WTC11 (cell line): ENCODE results near the gene CTDSPL. TPM values are rescaled to one million over a fixed set of nuclear protein-coding genes. Genes with fewer than 3 reads are reported as not detected.

ENCODE experiments used
- ATAC-seq: fragments of 200-7000 bp; cut with Tn5 transposase; 2 replicates; pipeline ENCODE4 v1.10.0; 2021; ENCODE audit warnings: mild to moderate bottlenecking, moderate library complexity
- CTCF ChIA-PET: fragments of 300-600 bp; sonication (Branson Sonifier 250); formaldehyde crosslinking; loops from one replicate; lab custom pipeline; 2021; ENCODE audit warnings: antibody characterized with exemption; lab: Charles Lee
- POLR2A ChIA-PET: fragments of 350-600 bp; sonication (Branson Sonifier 250); formaldehyde crosslinking; loops from one replicate; lab custom pipeline; 2021; ENCODE audit warnings: antibody characterized with exemption; lab: Charles Lee
- DNase-seq: peaks from one replicate; pipeline ENCODE4 v3.0.0; 2021; ENCODE audit warnings: low spot score
- H3K27ac Mint-ChIP-seq: 2 replicates; pipeline ENCODE4 v1.8.0; 2021; ENCODE audit warnings: mixed read lengths
- H3K27me3 Mint-ChIP-seq: 2 replicates; pipeline ENCODE4 v1.8.0; 2021; ENCODE audit warnings: low read depth, mild to moderate bottlenecking, moderate library complexity, mixed read lengths
- H3K36me3 Mint-ChIP-seq: 2 replicates; pipeline ENCODE4 v1.8.0; 2021; ENCODE audit warnings: mixed read lengths
- H3K4me1 Mint-ChIP-seq: 2 replicates; pipeline ENCODE4 v1.8.0; 2022; ENCODE audit warnings: mixed read lengths
- H3K4me3 Mint-ChIP-seq: 2 replicates; pipeline ENCODE4 v1.8.0; 2021; ENCODE audit warnings: mild to moderate bottlenecking, moderate library complexity, mixed read lengths
- H3K9me3 Mint-ChIP-seq: 2 replicates; pipeline ENCODE4 v1.8.0; 2021; ENCODE audit warnings: mixed read lengths
- FOXP1 ChIP-seq: sonication (generic); formaldehyde crosslinking; IDR thresholded peaks from 2 replicates; pipeline ENCODE4 v1.8.0; 2022; ENCODE audit warnings: missing genetic modification reagents, mild to moderate bottlenecking, moderate library complexity, borderline replicate concordance
- IRF2 ChIP-seq: sonication (generic); formaldehyde crosslinking; IDR thresholded peaks from 2 replicates; pipeline ENCODE4 v1.8.0; 2022; ENCODE audit warnings: low read depth, missing genetic modification reagents, borderline replicate concordance
- JUN ChIP-seq: sonication (generic); formaldehyde crosslinking; IDR thresholded peaks from 2 replicates; pipeline ENCODE4 v1.8.0; 2023; ENCODE audit warnings: mild to moderate bottlenecking, missing genetic modification reagents
- KAT7 ChIP-seq: sonication (generic); formaldehyde crosslinking; IDR thresholded peaks from 2 replicates; pipeline ENCODE4 v1.8.1; 2023; ENCODE audit warnings: missing genetic modification reagents, mild to moderate bottlenecking, borderline replicate concordance
- MXD4 ChIP-seq: fragments of 250-450 bp; sonication (Bioruptor Pico); IDR thresholded peaks from 2 replicates; pipeline ENCODE4 v1.8.0; 2021; ENCODE audit warnings: mild to moderate bottlenecking, moderate library complexity, borderline replicate concordance
- MYBL2 ChIP-seq: sonication (generic); formaldehyde crosslinking; IDR thresholded peaks from 2 replicates; pipeline ENCODE4 v1.8.1; 2023; ENCODE audit warnings: mild to moderate bottlenecking, moderate library complexity, missing genetic modification reagents
- RORB ChIP-seq: fragments of 250-450 bp; sonication (Bioruptor Pico); IDR thresholded peaks from 2 replicates; pipeline ENCODE4 v1.9.0; 2021; ENCODE audit warnings: mild to moderate bottlenecking
- ZNF423 ChIP-seq: fragments of 250-450 bp; sonication (Bioruptor Pico); IDR thresholded peaks from 2 replicates; pipeline ENCODE4 v2.1.2; 2022; ENCODE audit warnings: mild to moderate bottlenecking, moderate library complexity
- total RNA-seq: library from RNA; stranded (reverse); gene quantifications from 3 replicates; pipeline ENCODE4 v1.2.3, GENCODE V29; 2021
- TF ChIP-seq, protein P1 (sequence below): sonication (generic); formaldehyde crosslinking; IDR thresholded peaks from 2 replicates; pipeline ENCODE4 v1.8.1; 2023; ENCODE audit warnings: mild to moderate bottlenecking, missing genetic modification reagents, borderline replicate concordance
- TF ChIP-seq, protein P2 (sequence below): sonication (generic); formaldehyde crosslinking; IDR thresholded peaks from 2 replicates; pipeline ENCODE4 v1.8.1; 2022; ENCODE audit warnings: mild to moderate bottlenecking, missing genetic modification reagents, moderate library complexity, borderline replicate concordance
- TF ChIP-seq, protein P3 (sequence below): fragments of 250-450 bp; sonication (Bioruptor Pico); IDR thresholded peaks from 2 replicates; pipeline ENCODE4 v2.1.2; 2022; ENCODE audit warnings: mild to moderate bottlenecking, moderate library complexity
- TF ChIP-seq, protein P4 (sequence below): sonication (generic); formaldehyde crosslinking; IDR thresholded peaks from 2 replicates; pipeline ENCODE4 v1.8.0; 2022; ENCODE audit warnings: missing genetic modification reagents
- TF ChIP-seq, protein P5 (sequence below): fragments of 250-450 bp; sonication (Bioruptor Pico); conservative IDR thresholded peaks from 2 replicates; pipeline ENCODE4 v1.9.0; 2021; ENCODE audit warnings: mild to moderate bottlenecking
- TF ChIP-seq, protein P6 (sequence below): sonication (generic); formaldehyde crosslinking; IDR thresholded peaks from 2 replicates; pipeline ENCODE4 v1.8.0; 2022; ENCODE audit warnings: mild to moderate bottlenecking, missing genetic modification reagents

CTDSPL gene
- total RNA-seq, 1 experiment from 2014 or later, result 41.2 TPM

DNA sequence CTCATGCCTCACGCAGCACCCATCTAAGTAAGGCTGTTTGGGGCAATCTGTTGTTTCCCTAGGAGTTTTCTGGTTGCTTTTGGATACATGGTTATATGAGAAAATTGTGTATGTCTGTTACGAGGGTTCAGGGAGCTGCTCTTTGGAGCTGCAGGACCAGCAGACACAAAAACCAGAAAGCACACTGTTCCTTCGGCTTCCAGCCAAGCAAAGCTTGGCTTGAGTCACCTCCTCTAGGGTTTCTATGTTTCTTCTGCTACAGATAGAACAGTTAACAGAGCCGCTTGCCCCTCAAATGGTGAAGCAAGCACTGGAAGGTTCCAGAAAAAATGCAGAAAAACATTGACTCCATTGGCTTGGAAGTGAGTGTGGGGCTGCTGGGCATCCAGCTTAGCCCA, 49.2 kb upstream of the CTDSPL start (continued):
- TF ChIP-seq, protein P1, sequence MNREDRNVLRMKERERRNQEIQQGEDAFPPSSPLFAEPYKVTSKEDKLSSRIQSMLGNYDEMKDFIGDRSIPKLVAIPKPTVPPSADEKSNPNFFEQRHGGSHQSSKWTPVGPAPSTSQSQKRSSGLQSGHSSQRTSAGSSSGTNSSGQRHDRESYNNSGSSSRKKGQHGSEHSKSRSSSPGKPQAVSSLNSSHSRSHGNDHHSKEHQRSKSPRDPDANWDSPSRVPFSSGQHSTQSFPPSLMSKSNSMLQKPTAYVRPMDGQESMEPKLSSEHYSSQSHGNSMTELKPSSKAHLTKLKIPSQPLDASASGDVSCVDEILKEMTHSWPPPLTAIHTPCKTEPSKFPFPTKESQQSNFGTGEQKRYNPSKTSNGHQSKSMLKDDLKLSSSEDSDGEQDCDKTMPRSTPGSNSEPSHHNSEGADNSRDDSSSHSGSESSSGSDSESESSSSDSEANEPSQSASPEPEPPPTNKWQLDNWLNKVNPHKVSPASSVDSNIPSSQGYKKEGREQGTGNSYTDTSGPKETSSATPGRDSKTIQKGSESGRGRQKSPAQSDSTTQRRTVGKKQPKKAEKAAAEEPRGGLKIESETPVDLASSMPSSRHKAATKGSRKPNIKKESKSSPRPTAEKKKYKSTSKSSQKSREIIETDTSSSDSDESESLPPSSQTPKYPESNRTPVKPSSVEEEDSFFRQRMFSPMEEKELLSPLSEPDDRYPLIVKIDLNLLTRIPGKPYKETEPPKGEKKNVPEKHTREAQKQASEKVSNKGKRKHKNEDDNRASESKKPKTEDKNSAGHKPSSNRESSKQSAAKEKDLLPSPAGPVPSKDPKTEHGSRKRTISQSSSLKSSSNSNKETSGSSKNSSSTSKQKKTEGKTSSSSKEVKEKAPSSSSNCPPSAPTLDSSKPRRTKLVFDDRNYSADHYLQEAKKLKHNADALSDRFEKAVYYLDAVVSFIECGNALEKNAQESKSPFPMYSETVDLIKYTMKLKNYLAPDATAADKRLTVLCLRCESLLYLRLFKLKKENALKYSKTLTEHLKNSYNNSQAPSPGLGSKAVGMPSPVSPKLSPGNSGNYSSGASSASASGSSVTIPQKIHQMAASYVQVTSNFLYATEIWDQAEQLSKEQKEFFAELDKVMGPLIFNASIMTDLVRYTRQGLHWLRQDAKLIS (CRISPR knock-in tag), result no peak

DNA sequence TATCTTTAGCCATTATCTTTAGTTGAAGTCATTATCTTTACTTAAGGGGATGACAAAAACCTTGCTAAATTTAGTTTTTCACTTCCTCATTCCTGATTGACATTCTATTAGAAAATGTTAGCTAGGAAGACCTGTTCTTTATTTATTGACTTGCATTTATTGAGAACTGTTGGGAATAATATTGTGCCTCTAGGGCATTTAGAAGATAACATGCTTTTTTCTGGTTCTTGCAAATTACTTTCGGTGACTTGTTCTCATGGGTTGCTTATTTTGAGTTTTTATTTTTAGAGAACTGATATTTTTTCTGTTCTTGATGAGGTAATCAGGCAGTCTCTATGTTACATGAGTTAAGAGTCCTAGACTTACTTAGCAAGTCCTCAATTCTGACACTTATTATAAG, 48.3 kb upstream of the CTDSPL start:
- ChIA-PET CTCF (interaction anchor here (0.6 to 0.8 kb wide), 2 partner anchors 161 to 382 kb away, joined by 3 read pairs; no protein-coding TSS in a partner anchor), POLR2A (no interaction called here)
- no peaks in the 10 kb centered on the region for H3K9me3 Mint-ChIP-seq
- no peaks in the 10 kb centered on the region for H3K27me3 Mint-ChIP-seq
- no peak overlapping the region for H3K27ac Mint-ChIP-seq
- ATAC-seq (no peak), DNase-seq (no peak)
- no peaks in the 10 kb centered on the region for H3K36me3 Mint-ChIP-seq
- no peak overlapping the region for H3K4me3 Mint-ChIP-seq
- TF ChIP-seq MYBL2 (CRISPR knock-in tag) (no peak), KAT7 (CRISPR knock-in tag) (no peak), MXD4 (CRISPR knock-in tag) (no peak), FOXP1 (CRISPR knock-in tag) (no peak), IRF2 (CRISPR knock-in tag) (no peak), ZNF423 (CRISPR knock-in tag) (no peak), RORB (CRISPR knock-in tag) (no peak), JUN (CRISPR knock-in tag) (no peak)
- TF ChIP-seq, protein P2, sequence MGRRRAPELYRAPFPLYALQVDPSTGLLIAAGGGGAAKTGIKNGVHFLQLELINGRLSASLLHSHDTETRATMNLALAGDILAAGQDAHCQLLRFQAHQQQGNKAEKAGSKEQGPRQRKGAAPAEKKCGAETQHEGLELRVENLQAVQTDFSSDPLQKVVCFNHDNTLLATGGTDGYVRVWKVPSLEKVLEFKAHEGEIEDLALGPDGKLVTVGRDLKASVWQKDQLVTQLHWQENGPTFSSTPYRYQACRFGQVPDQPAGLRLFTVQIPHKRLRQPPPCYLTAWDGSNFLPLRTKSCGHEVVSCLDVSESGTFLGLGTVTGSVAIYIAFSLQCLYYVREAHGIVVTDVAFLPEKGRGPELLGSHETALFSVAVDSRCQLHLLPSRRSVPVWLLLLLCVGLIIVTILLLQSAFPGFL (CRISPR knock-in tag), result no peak
- TF ChIP-seq, protein P3, sequence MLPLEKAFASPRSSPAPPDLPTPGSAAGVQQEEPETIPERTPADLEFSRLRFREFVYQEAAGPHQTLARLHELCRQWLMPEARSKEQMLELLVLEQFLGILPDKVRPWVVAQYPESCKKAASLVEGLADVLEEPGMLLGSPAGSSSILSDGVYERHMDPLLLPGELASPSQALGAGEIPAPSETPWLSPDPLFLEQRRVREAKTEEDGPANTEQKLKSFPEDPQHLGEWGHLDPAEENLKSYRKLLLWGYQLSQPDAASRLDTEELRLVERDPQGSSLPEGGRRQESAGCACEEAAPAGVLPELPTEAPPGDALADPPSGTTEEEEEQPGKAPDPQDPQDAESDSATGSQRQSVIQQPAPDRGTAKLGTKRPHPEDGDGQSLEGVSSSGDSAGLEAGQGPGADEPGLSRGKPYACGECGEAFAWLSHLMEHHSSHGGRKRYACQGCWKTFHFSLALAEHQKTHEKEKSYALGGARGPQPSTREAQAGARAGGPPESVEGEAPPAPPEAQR, result no peak
- TF ChIP-seq, protein P4, sequence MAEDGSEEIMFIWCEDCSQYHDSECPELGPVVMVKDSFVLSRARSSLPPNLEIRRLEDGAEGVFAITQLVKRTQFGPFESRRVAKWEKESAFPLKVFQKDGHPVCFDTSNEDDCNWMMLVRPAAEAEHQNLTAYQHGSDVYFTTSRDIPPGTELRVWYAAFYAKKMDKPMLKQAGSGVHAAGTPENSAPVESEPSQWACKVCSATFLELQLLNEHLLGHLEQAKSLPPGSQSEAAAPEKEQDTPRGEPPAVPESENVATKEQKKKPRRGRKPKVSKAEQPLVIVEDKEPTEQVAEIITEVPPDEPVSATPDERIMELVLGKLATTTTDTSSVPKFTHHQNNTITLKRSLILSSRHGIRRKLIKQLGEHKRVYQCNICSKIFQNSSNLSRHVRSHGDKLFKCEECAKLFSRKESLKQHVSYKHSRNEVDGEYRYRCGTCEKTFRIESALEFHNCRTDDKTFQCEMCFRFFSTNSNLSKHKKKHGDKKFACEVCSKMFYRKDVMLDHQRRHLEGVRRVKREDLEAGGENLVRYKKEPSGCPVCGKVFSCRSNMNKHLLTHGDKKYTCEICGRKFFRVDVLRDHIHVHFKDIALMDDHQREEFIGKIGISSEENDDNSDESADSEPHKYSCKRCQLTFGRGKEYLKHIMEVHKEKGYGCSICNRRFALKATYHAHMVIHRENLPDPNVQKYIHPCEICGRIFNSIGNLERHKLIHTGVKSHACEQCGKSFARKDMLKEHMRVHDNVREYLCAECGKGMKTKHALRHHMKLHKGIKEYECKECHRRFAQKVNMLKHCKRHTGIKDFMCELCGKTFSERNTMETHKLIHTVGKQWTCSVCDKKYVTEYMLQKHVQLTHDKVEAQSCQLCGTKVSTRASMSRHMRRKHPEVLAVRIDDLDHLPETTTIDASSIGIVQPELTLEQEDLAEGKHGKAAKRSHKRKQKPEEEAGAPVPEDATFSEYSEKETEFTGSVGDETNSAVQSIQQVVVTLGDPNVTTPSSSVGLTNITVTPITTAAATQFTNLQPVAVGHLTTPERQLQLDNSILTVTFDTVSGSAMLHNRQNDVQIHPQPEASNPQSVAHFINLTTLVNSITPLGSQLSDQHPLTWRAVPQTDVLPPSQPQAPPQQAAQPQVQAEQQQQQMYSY (CRISPR knock-in tag), result no peak
- TF ChIP-seq, protein P5, sequence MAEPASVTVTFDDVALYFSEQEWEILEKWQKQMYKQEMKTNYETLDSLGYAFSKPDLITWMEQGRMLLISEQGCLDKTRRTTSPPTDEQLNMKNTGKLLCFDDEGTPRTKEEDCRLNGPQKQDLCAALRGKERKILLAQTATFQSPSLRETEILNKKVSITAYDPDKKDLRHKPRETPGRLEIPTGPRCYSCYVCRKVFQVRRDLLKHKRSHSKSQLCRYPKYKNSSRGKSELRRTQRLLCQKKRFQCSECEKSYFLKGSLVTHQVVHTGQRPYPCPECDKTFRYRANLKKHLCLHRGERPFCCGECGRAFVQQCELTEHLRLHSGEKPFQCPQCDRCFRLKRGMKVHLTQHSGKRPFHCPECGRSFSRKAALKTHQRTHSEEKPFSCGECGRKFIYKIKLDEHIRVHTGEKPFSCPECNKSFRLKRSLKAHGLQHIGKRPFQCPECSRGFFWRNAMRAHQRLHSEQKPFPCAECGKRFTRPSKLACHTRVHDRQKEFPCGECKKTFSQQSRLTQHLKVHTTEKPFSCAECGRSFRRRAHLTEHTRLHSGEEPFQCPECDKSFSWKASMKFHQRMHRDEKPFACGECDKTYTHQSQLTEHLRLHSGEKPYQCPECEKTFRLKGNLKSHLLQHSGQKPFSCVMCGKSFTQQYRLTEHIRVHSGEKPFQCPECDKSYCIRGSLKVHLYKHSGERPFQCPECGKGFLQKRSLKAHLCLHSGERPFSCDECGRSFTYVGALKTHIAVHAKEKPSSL, result no peak
- TF ChIP-seq, protein P6, sequence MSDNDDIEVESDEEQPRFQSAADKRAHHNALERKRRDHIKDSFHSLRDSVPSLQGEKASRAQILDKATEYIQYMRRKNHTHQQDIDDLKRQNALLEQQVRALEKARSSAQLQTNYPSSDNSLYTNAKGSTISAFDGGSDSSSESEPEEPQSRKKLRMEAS (CRISPR knock-in tag), result no peak
- TF ChIP-seq, all 79 proteins: peak for 0
- H3K4me1 Mint-ChIP-seq, result 0 out of 2 replicates have a peak, but pooled peaks cover under 1% of the 10 kb centered on the region
